Uterus (tissue), 4 donors: Measurements from ENCODE around the gene CC2D1A. TPM values are rescaled to one million over a fixed set of nuclear protein-coding genes. Genes with fewer than 3 reads are reported as not detected.
"Not testable (repeated sequence)": the region's sequence is repeated elsewhere in the genome, so short reads cannot be mapped to it uniquely, and the experiment has no call there.

Experiments used
- DNase-seq, 2 donors: peaks; one replicate each; pipeline ENCODE4 v3.0.0-alpha.2; 2019 to 2020
- H3K27ac ChIP-seq, 2 donors: fragments of 200-600 bp; sonication (generic); 1 replicate in 1 of 2; 2 replicates in 1 of 2; pipeline ENCODE4 v1.5.1; 2016 to 2018
- H3K27me3 ChIP-seq, 2 donors: fragments of 200-600 bp; sonication (generic); one replicate each; pipeline ENCODE4 v1.5.1; 2018 to 2019; ENCODE audit warnings: control low read depth in 1 of 2
- H3K36me3 ChIP-seq, 2 donors: fragments of 200-600 bp; sonication (generic); one replicate each; pipeline ENCODE4 v1.5.1; 2019; ENCODE audit warnings: control low read depth in 1 of 2
- H3K4me1 ChIP-seq, 2 donors: fragments of 200-600 bp; sonication (generic); one replicate each; pipeline ENCODE4 v1.5.1; 2018 to 2019; ENCODE audit warnings: control low read depth in 1 of 2
- H3K4me3 ChIP-seq, 2 donors: fragments of 200-600 bp; sonication (generic); 1 replicate in 1 of 2; 2 replicates in 1 of 2; pipeline ENCODE4 v1.5.1; 2018 to 2019; ENCODE audit warnings: mild to moderate bottlenecking in 1 of 2
- H3K9me3 ChIP-seq, 2 donors: fragments of 200-600 bp; sonication (generic); one replicate each; pipeline ENCODE4 v1.5.1; 2019; ENCODE audit warnings: control low read depth in 1 of 2
- POLR2A ChIP-seq, 2 donors: fragments of 450-650 bp; IDR thresholded peaks; one replicate each; pipeline ENCODE4 v1.6.1; 2016; ENCODE audit warnings: antibody characterized with exemption in 2 of 2, mild to moderate bottlenecking in 1 of 2, moderate library complexity in 1 of 2
- intact Hi-C: fragments of 100-400 bp; cut with DNase I; formaldehyde crosslinking; loops from one replicate; pipeline ENCODE4 v1.15.1; 2023; ENCODE audit warnings: low total_unique reads
- total RNA-seq, 4 donors: library from RNA; depleted of rRNA in 3 of 4; stranded (reverse); fragments of >200 nt in 3 of 4; gene quantifications; one replicate each; pipeline versions ENCODE4 v1.1.0 to v1.2.4, GENCODE V29; 2014 to 2023
- TF ChIP-seq, protein P1 (sequence below), 4 experiments: fragments of 200-600 bp in 2 of 4; fragments of 450-650 bp in 2 of 4; sonication (generic) in 2 of 4; IDR thresholded peaks; one replicate each; pipeline ENCODE4 v1.5.1; 2016 to 2019; ENCODE audit warnings: antibody characterized with exemption in 4 of 4, mild to moderate bottlenecking in 2 of 4, moderate library complexity in 1 of 4
- donor health status: DM: yes; HTN: yes; CAD: no.

CC2D1A gene
- total RNA-seq, 4 donors from 2014 or later, result 3.2 to 44.4 (median 13.2) TPM

DNA sequence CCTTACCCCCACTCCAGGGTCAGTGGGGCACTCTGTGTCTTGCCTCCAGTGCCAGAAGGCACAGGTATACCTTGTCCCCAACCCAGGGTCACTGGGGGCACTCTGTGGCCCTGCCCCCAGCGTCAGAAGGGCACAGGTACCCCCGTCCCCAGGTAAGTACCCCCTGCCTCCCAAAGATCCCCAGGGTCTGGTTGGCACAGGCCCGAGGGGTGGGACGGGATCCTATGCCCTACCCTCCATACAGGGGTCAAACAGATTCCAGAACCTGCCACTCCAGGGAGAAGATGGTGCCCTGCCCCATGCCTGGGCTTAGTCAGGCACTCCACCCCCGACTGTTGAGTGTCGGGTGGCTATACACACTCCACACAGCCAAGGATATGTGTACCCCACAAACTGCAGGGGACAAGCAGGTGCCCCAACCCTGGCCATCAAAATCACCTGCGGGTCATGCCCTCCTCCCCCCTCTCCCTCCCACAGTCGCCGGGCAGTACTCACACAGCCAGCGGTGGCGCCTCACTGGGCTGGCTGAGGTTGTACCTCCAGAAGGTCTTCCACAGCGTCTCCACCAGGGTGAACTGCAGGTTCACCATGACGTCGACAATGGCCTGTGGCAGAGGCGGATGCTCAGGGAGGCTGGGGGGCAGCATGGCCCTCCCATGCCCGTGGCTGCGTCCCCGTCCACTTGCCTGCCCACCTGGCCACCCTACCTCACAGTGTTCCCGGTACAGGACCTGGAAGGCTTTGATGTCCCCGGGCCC is 60.1 kb downstream of the CC2D1A start:
- intact Hi-C loops, result no loop called here
- Histone ChIP-seq H3K9me3 (no peaks in the 10 kb centered on the region), H3K4me3 (no peak overlapping the region), H3K36me3 (no peaks in the 10 kb centered on the region), H3K27me3 (no peaks in the 10 kb centered on the region), H3K27ac (no peak overlapping the region), H3K4me1 (peaks cover 0 to 9% of the 10 kb centered on the region in 2 donors)
- DNase-seq, result no peak
- no peak for TF ChIP-seq POLR2A (IDR thresholded peaks at IDR 0.05)
- TF ChIP-seq, protein P1, sequence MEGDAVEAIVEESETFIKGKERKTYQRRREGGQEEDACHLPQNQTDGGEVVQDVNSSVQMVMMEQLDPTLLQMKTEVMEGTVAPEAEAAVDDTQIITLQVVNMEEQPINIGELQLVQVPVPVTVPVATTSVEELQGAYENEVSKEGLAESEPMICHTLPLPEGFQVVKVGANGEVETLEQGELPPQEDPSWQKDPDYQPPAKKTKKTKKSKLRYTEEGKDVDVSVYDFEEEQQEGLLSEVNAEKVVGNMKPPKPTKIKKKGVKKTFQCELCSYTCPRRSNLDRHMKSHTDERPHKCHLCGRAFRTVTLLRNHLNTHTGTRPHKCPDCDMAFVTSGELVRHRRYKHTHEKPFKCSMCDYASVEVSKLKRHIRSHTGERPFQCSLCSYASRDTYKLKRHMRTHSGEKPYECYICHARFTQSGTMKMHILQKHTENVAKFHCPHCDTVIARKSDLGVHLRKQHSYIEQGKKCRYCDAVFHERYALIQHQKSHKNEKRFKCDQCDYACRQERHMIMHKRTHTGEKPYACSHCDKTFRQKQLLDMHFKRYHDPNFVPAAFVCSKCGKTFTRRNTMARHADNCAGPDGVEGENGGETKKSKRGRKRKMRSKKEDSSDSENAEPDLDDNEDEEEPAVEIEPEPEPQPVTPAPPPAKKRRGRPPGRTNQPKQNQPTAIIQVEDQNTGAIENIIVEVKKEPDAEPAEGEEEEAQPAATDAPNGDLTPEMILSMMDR (IDR thresholded peaks at IDR 0.05), result no peak

DNA sequence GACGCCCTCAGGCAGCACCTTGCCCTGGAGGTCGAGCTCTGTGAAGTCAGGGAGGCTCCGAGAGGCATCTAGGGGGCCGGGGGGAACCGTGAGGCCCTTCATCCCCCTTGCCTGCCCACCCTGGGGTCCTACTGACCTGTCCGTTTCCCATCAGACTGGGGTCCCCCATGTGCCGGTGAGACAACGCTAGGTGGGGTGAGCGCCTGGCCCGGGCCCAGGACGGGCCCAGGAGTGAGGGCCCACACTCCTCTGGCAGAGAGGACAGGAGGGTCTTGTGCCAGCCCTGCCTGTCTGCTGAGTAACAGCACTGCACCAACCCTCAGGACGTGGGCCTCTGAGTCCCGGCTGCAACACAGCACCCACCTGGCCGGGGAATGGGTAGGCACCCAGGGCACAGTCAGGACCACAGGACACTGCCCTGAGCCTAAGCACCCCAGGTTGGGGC is 60.7 kb downstream of the CC2D1A start:
- TF ChIP-seq, protein P1 (IDR thresholded peaks at IDR 0.05), result no peak
- no peak for TF ChIP-seq POLR2A (IDR thresholded peaks at IDR 0.05)
- DNase-seq, result no peak
- Histone ChIP-seq H3K4me3 (no peak overlapping the region), H3K27ac (no peak overlapping the region), H3K36me3 (no peaks in the 10 kb centered on the region), H3K9me3 (no peaks in the 10 kb centered on the region), H3K4me1 (peaks cover 0 to 9% of the 10 kb centered on the region in 2 donors), H3K27me3 (no peaks in the 10 kb centered on the region)
- intact Hi-C loops, result no loop called here

DNA sequence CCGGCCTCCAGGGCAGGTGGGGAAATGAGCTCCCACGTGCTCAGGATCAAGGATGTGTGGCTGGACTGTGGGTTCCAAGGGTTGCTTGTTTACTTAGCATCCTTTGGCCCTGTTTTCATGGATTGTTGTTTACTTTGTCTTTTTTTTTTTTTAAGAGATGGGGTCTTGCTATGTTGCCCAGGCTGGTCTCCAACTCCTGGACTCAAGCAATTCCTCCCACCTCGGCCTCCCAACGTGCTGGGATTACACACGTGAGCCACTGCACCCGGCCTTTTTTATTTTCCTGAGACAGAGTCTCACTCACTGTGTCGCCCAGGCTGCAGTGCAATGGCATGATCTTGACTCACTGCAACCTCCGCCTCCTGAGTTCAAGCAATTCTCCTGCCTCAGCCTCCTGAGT is 61.2 kb downstream of the CC2D1A start:
- H3K27me3 ChIP-seq, intact Hi-C loops, H3K27ac ChIP-seq, H3K9me3 ChIP-seq, H3K4me3 ChIP-seq, H3K4me1 ChIP-seq, H3K36me3 ChIP-seq, DNase-seq: not testable (repeated sequence)

DNA sequence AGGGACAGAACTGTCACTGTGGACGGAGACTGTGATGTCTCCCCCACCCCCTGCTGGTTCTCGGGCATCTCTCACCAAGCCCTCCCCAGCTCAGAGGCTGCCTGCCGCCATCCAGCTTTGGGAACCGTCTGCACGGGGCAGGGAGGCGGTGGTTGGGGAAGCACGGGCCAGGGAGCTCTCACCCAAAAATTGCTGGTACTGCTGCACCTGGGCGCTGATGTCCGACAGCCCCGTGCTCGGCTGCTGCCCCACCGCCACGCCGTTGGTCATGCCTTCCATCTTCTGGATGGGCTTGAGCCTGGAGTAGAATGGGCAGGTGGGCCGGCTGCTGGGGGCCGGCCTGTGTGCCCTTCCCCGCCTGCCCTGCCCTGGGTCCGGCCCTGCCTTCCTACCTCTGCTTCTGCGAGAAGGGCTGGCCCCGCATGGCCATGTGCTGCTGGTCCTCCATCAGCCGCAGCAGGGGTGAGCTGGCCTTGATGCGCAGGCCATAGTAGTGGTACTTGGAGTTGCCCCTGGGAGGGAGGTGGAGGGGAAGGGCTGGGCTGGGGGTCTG is 62.5 kb downstream of the CC2D1A start:
- intact Hi-C loops, result no loop called here
- H3K36me3 ChIP-seq, result no peaks in the 10 kb centered on the region

DNA sequence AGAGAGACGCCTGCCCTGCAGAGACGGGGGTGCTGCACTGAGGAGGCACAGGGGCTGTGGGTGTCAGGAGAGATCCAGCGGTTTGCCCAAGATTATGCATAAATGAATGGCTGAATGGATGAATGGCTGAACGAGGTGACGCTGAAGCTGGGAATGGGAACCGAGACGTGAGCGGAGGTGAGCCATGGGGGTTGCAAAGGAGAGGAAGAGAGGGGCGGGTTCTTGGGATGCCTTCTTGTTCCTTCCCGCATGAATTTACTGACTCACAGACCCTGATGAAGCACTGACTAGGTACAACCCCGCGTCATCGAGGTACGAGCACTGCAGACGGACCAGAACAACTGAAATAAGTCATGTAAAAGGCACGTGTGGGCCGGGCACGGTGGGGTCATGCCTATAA is 63.0 kb downstream of the CC2D1A start:
- no peaks in the 10 kb centered on the region for H3K36me3 ChIP-seq
- TF ChIP-seq POLR2A (IDR thresholded peaks at IDR 0.05), result no peak
- TF ChIP-seq, protein P1 (IDR thresholded peaks at IDR 0.05), result no peak

More for the DNA sequence above, 62.5 kb downstream of the CC2D1A start:
- H3K27ac ChIP-seq, result no peak overlapping the region
- TF ChIP-seq POLR2A (IDR thresholded peaks at IDR 0.05), result no peak
- TF ChIP-seq, protein P1 (IDR thresholded peaks at IDR 0.05), result no peak
- H3K4me1 ChIP-seq, result peaks cover 0 to under 1% of the 10 kb centered on the region in 2 donors
- no peaks in the 10 kb centered on the region for H3K27me3 ChIP-seq
- H3K4me3 ChIP-seq, result no peak overlapping the region
- no peak for DNase-seq
- no peaks in the 10 kb centered on the region for H3K9me3 ChIP-seq

More for the DNA sequence above, 63.0 kb downstream of the CC2D1A start:
- Histone ChIP-seq H3K27me3 (no peaks in the 10 kb centered on the region), H3K4me1 (no peaks in the 10 kb centered on the region), H3K27ac (no peak overlapping the region), H3K4me3 (no peak overlapping the region), H3K9me3 (no peaks in the 10 kb centered on the region)
- DNase-seq, result no peak
- intact Hi-C loops, result no loop called here
